Globus pallidus (tissue), 1 donor: ENCODE data around the gene DRP2.
"Not testable (repeated sequence)": the region's sequence is repeated elsewhere in the genome, so short reads cannot be mapped to it uniquely, and the experiment has no call there.

Experiments
- DNase-seq: peaks from one replicate; pipeline ENCODE4 v3.0.0-alpha.2; 2015; ENCODE audit warnings: low spot score

Gene DRP2

DNA sequence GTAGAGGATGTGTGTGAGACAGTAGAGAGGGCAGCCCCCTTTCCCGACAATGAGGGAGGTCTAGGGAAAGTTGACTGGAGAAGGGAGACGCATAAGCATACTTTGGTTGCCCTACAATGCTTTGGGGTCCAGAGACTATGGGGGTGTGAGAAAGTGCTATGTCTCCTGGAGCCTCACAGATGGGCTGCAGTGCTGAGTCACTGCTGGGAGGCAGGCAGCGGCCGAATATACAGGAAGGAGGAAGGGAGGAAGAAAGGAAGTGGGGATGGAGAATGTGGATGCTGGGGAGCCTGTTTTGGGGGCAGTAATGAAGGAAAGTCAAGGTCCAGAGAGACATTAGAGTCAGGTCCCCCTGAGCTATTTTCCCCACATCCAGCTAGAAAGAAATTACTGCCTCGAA, 12.7 kb downstream of the DRP2 start:
- DNase-seq: no peak

- DNase-seq: no peak
Measured at GRCh38 chrX:101237041-101237440, 17.5 kb downstream of the DRP2 start.

DNA sequence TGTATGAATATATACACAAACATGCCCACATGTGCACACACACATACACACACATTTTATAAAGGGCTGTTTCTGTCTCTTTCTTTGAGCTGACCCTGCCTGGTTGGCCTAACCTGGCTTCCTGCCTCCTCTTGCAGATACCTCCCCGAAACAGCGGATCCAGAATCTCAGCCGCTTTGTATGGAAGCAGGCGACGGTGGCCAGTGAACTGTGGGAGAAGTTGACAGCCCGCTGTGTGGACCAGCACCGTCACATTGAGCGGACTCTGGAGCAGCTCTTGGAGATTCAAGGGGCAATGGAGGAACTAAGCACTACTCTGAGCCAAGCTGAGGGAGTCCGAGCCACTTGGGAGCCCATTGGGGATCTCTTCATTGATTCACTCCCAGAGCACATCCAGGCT, 21.9 kb downstream of the DRP2 start:
- DNase-seq: no peak

DNA sequence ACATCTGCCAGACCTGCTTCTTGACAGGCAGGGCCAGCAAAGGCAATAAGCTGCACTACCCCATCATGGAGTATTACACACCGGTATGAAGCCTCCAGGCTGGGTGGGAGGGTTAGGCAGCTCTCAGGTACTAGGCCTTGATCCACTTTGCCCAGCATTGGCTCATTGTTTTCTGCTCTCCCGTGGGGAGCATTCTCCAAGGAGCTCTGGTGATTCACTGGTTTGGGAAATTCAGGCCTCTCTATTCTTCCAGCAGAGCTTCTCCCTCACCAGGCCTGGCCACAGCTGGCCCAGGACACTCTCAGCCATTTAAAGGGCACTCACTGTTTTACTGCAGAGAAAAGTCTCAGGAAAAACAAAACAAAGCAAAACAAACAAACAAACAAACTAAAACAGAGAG, 33.0 kb downstream of the DRP2 start:
- no peak for DNase-seq

GRCh38 chrX:101257448-101258258, 38.1 kb downstream of the DRP2 start:
- no peak for DNase-seq

DNA sequence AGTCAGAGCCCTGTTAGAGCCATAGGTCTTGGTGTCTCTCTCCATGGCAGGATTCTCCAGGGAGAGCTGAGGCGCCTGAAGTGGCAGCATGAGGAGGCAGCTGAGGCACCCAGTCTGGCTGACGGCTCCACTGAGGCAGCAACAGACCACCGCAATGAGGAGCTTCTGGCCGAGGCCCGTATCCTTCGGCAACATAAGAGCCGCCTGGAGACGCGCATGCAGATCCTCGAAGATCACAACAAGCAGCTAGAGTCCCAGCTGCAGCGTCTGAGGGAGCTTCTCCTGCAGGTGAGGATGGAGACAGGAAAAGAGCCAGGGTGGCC, 38.6 kb downstream of the DRP2 start:
- DNase-seq: no peak

DNA sequence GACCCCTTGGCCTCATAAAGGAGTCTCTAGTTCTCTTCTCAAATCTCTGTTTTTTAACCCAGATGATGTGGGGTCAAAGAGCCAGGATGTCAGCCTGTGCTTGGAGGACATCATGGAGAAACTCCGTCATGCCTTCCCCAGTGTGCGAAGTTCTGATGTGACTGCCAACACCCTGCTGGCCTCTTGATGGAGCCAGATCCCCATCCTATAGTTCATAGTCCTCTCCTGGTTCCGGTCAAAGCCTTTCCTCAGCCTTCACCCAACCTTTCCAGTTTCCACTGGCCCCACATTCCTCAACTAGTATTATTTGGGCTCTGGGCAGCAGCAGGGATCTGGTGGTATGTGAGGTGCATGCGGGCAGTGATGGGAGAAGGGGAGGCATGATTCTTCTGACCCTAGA, 40.8 kb downstream of the DRP2 start:
- DNase-seq: no peak

GRCh38 chrX:101262590-101262989, 43.0 kb downstream of the DRP2 start:
- DNase-seq: no peak

GRCh38 chrX:101263766-101264165, 44.2 kb downstream of the DRP2 start:
- no peak for DNase-seq

GRCh38 chrX:101265869-101266428, 46.4 kb downstream of the DRP2 start:
- DNase-seq: no peak

- DNase-seq: no peak
Measured at GRCh38 chrX:101274198-101274597, 54.6 kb downstream of the DRP2 start.

- DNase-seq: no peak
Measured at GRCh38 chrX:101276238-101276637, 56.7 kb downstream of the DRP2 start.

GRCh38 chrX:101287402-101287801, 67.8 kb downstream of the DRP2 start:
- DNase-seq: peak; percentile 13

- DNase-seq: no peak
Measured at GRCh38 chrX:101290957-101291603, 71.5 kb downstream of the DRP2 start, which contains the start of gene TAF7L. TSS of gene TAF7L (minus strand) at chrX:101291334. CDS start at chrX:101287543, 3,791 bp downstream.

GRCh38 chrX:101295603-101296002, 76.0 kb downstream of the DRP2 start:
- DNase-seq: not testable (repeated sequence)

- DNase-seq: no peak
Measured at GRCh38 chrX:101303790-101304189, 84.2 kb downstream of the DRP2 start.
